Measurements from ENCODE around the gene BICDL2.
"Not testable (repeated sequence)": the region's sequence is repeated elsewhere in the genome, so short reads cannot be mapped to it uniquely, and the experiment has no call there.

BICDL2 gene

GRCh38 chr16:3036726-3037315 is at the start of gene BICDL2:
Gene BICDL2 (minus strand): TSS chr16:3036944. CDS start chr16:3035496, 1,448 bp downstream.
- no peak for DNase-seq

- no peak for DNase-seq
Observed at GRCh38 chr16:3085868-3086595, 49.3 kb upstream of the BICDL2 start.

GRCh38 chr16:3084969-3085670 is 48.4 kb upstream of the BICDL2 start:
- DNase-seq, result no peak

GRCh38 chr16:3084491-3084890 is 47.7 kb upstream of the BICDL2 start:
- DNase-seq, result no peak

- DNase-seq, result not testable (repeated sequence)
Observed at GRCh38 chr16:3083408-3083807, 46.7 kb upstream of the BICDL2 start.

GRCh38 chr16:3081957-3082356 is 45.2 kb upstream of the BICDL2 start:
- not testable (repeated sequence) for DNase-seq

GRCh38 chr16:3080024-3080423 is 43.3 kb upstream of the BICDL2 start:
- DNase-seq, result no peak

- no peak for DNase-seq
Observed at GRCh38 chr16:3076577-3076976, 39.8 kb upstream of the BICDL2 start.

GRCh38 chr16:3075946-3076345 is 39.2 kb upstream of the BICDL2 start:
- DNase-seq, result not testable (repeated sequence)

- DNase-seq, result no peak
Observed at GRCh38 chr16:3075523-3075915, 38.8 kb upstream of the BICDL2 start.

- no peak for DNase-seq
Observed at GRCh38 chr16:3074860-3075522, 38.2 kb upstream of the BICDL2 start.

GRCh38 chr16:3073448-3073847 is 36.7 kb upstream of the BICDL2 start:
- no peak for DNase-seq

GRCh38 chr16:3072576-3073263 is 36.0 kb upstream of the BICDL2 start:
- DNase-seq, result not testable (repeated sequence)

GRCh38 chr16:3072148-3072547 is 35.4 kb upstream of the BICDL2 start:
- not testable (repeated sequence) for DNase-seq

GRCh38 chr16:3071655-3072054 is 34.9 kb upstream of the BICDL2 start:
- no peak for DNase-seq

- DNase-seq, result no peak
Observed at GRCh38 chr16:3070608-3071111, 33.9 kb upstream of the BICDL2 start.

GRCh38 chr16:3069146-3069545 is 32.4 kb upstream of the BICDL2 start:
- DNase-seq, result not testable (repeated sequence)

GRCh38 chr16:3068487-3068886 is 31.7 kb upstream of the BICDL2 start:
- no peak for DNase-seq

GRCh38 chr16:3066440-3066748 is 29.6 kb upstream of the BICDL2 start:
- DNase-seq, result no peak

- no peak for DNase-seq
Observed at GRCh38 chr16:3065742-3066439, 29.1 kb upstream of the BICDL2 start.

GRCh38 chr16:3065069-3065741 is 28.5 kb upstream of the BICDL2 start, which contains the start of gene IL32:
Gene IL32 (plus strand): TSS chr16:3065640. CDS start chr16:3065812, 172 bp downstream.
- DNase-seq, result peak; percentile 31
